Fibroblast of villous mesenchyme (primary cell): ENCODE data around the gene PALB2. TPM values are rescaled to one million over a fixed set of nuclear protein-coding genes. Genes with fewer than 3 reads are reported as not detected.
A peak's percentile ranks its signal among the peaks of the same experiment; 100 is the strongest.
"Not testable (repeated sequence)": the region's sequence is repeated elsewhere in the genome, so short reads cannot be mapped to it uniquely, and the experiment has no call there.

Source experiments
- DNase-seq: peaks from one replicate; pipeline ENCODE4 v3.0.0-alpha.2; 2010; ENCODE audit warnings: low read depth
- H3K4me3 ChIP-seq: 2 replicates; pipeline ENCODE4 v1.5.1; 2011; ENCODE audit warnings: low read depth, mild to moderate bottlenecking, low read length
- total RNA-seq: library from RNA; depleted of rRNA; stranded (reverse); fragments of >200 nt; gene quantifications from 2 replicates; pipeline ENCODE4 v1.2.3, GENCODE V29; 2012
- TF ChIP-seq, protein P1 (sequence below): IDR thresholded peaks from 2 replicates; pipeline ENCODE4 v1.5.1; 2012; ENCODE audit warnings: low read depth, mild to moderate bottlenecking, low read length; ENCODE audit not compliant: insufficient read depth

PALB2 gene
- total RNA-seq, 1 donor = 22.0 TPM

DNA sequence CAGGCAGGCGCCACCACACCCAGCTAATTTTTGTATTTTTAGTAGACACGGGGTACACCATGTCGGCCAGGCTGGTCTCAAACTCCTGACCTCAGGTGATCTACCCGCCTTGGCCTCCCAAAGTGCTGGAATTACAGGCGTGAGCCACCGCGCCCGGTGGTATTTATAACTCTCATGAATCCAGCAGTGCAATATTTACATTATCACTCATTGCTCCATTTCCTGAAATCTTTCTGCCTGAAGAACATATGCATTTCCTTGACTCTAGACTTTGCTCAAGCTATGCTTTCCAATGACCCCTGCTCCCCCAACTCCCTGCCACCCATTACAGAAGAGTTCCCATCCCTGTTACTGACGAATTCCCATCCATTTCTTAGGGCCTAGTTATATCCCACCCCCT lies 25.3 kb downstream of the PALB2 start:
- TF ChIP-seq, protein P1, sequence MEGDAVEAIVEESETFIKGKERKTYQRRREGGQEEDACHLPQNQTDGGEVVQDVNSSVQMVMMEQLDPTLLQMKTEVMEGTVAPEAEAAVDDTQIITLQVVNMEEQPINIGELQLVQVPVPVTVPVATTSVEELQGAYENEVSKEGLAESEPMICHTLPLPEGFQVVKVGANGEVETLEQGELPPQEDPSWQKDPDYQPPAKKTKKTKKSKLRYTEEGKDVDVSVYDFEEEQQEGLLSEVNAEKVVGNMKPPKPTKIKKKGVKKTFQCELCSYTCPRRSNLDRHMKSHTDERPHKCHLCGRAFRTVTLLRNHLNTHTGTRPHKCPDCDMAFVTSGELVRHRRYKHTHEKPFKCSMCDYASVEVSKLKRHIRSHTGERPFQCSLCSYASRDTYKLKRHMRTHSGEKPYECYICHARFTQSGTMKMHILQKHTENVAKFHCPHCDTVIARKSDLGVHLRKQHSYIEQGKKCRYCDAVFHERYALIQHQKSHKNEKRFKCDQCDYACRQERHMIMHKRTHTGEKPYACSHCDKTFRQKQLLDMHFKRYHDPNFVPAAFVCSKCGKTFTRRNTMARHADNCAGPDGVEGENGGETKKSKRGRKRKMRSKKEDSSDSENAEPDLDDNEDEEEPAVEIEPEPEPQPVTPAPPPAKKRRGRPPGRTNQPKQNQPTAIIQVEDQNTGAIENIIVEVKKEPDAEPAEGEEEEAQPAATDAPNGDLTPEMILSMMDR = no peak
- no peak for DNase-seq
- no peak overlapping the region for H3K4me3 ChIP-seq

GRCh38 chr16:23611936-23612335 lies 29.2 kb downstream of the PALB2 start:
- TF ChIP-seq, protein P1 = no peak
- DNase-seq = no peak
- no peak overlapping the region for H3K4me3 ChIP-seq

- not testable (repeated sequence) for H3K4me3 ChIP-seq, DNase-seq
Measured at GRCh38 chr16:23610905-23611304, 30.2 kb downstream of the PALB2 start.

- TF ChIP-seq, protein P1 = no peak
- no peak overlapping the region for H3K4me3 ChIP-seq
- no peak for DNase-seq
Measured at GRCh38 chr16:23609929-23610328, 31.2 kb downstream of the PALB2 start.

DNA sequence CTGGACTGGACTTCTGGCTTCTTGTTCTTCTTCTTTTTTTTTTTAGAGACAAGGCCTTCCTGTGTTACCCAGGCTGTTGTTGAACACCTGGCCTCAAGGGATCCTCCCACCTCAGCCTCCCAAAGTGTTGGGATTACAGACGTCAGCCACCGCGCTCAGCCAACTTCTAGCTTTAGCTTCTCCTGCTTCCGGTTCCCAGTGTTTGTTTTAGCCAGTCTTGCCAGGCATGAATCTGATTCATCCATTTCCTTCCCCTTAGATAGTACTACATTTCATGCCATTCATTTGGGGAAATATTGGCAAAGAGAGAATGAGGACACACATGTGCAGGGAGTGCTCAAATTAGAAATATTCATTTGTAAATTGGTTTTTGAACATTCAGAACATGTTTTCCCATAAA lies 32.9 kb downstream of the PALB2 start:
- no peak overlapping the region for H3K4me3 ChIP-seq
- DNase-seq = peak; percentile 22

GRCh38 chr16:23607726-23608125 lies 33.4 kb downstream of the PALB2 start:
- TF ChIP-seq, protein P1 = no peak
- no peak overlapping the region for H3K4me3 ChIP-seq
- DNase-seq = no peak

More for the DNA sequence above, 32.9 kb downstream of the PALB2 start:
- TF ChIP-seq, protein P1 = no peak

DNA sequence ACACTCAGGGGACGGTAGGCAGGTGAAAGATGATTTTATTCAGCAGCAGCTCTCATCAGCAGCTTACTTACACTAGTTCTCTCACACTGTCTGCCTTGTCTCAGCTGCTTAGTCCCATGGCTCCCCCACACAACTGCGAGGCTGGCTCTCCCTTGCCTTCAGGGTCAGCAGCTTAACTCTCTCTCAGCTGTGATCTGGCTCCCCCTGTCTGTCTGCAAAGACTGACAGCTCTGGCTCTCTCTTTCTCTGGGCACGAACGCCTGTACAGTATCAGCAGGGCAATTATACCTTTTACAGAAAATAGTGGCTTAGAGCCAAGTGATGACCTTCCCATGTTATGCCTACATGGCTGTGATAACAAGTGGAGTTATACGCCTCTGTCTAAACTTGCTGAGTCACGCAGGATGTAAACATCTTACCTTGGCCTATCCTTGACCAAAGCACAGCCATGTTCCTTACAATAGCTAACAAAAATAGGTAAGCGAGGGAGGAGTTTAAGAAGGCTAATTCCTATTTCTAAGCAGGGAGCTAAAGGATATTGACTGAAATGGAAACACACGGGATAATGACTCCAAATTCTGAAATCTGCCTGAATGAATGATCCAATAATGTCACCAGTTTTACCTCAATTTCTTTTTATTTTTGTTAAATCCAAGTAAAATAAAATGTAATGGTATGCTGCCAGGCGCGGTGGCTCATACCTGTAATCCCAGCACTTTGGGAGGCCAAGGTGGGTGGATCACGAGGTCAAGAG lies 43.9 kb downstream of the PALB2 start:
- DNase-seq = peak; percentile 19
- H3K4me3 ChIP-seq = no peak overlapping the region
- TF ChIP-seq, protein P1 = peak; percentile 26
